OCI-LY1 (cell line): ENCODE data around the gene PARD3.

Experiments
- H2AFZ ChIP-seq: fragments of 200-600 bp; sonication (generic), shearing (Covaris generic); 2 replicates; pipeline ENCODE4 v1.6.0; 2014; ENCODE audit warnings: antibody characterized with exemption, mild to moderate bottlenecking, low read length
- H3F3A ChIP-seq: fragments of 200-600 bp; sonication (generic), shearing (Covaris generic); 2 replicates; pipeline ENCODE4 v1.6.0; 2014; ENCODE audit warnings: mild to moderate bottlenecking, antibody characterized with exemption, low read length, moderate library complexity; ENCODE audit not compliant: insufficient read depth
- H3K27ac ChIP-seq: fragments of 200-600 bp; sonication (generic); 2 replicates; pipeline ENCODE4 v1.5.1; 2014; ENCODE audit warnings: low read length, mixed run types, mild to moderate bottlenecking, low read depth; ENCODE audit not compliant: poor library complexity, severe bottlenecking
- H3K27me3 ChIP-seq: fragments of 200-600 bp; sonication (generic); 2 replicates; pipeline ENCODE4 v1.6.0; 2014; ENCODE audit warnings: antibody characterized with exemption, mild to moderate bottlenecking, low read length, moderate library complexity; ENCODE audit not compliant: insufficient read depth
- H3K36me3 ChIP-seq: fragments of 200-600 bp; sonication (generic); 2 replicates; pipeline ENCODE4 v1.6.1; 2014; ENCODE audit warnings: mild to moderate bottlenecking, antibody characterized with exemption, low read length, moderate library complexity, mixed read lengths; ENCODE audit not compliant: insufficient read depth
- H3K4me1 ChIP-seq: fragments of 200-600 bp; sonication (generic); 2 replicates; pipeline ENCODE4 v1.5.1; 2014; ENCODE audit warnings: mild to moderate bottlenecking, low read length, moderate library complexity; ENCODE audit not compliant: insufficient read depth, severe bottlenecking
- H3K4me2 ChIP-seq: fragments of 200-600 bp; sonication (generic), shearing (Covaris generic); 2 replicates; pipeline ENCODE4 v1.6.1; 2014; ENCODE audit warnings: low read length
- H3K4me3 ChIP-seq: fragments of 200-600 bp; sonication (generic); 2 replicates; pipeline ENCODE4 v1.5.1; 2014; ENCODE audit warnings: low read length, low read depth, mild to moderate bottlenecking, mixed read lengths; ENCODE audit not compliant: poor library complexity, severe bottlenecking
- H3K79me2 ChIP-seq: fragments of 200-600 bp; shearing (Covaris generic); 2 replicates; pipeline ENCODE4 v1.6.1; 2016; ENCODE audit warnings: mixed run types, low read length, mixed read lengths; ENCODE audit not compliant: insufficient read depth
- H3K9ac ChIP-seq: fragments of 200-600 bp; sonication (generic), shearing (Covaris generic); 2 replicates; pipeline ENCODE4 v1.6.1; 2014; ENCODE audit warnings: mild to moderate bottlenecking, low read length, mixed read lengths
- H3K9me2 ChIP-seq: fragments of 200-600 bp; sonication (generic), shearing (Covaris generic); 2 replicates; pipeline ENCODE4 v1.6.1; 2014; ENCODE audit warnings: low read depth, mild to moderate bottlenecking, low read length, mixed read lengths
- H3K9me3 ChIP-seq: fragments of 200-600 bp; shearing (Covaris generic); 2 replicates; pipeline ENCODE4 v1.6.1; 2014; ENCODE audit warnings: low read length, mixed read lengths
- H4K20me1 ChIP-seq: fragments of 200-600 bp; sonication (generic), shearing (Covaris generic); 2 replicates; pipeline ENCODE4 v1.6.0; 2016; ENCODE audit warnings: mild to moderate bottlenecking, low read length; ENCODE audit not compliant: insufficient read depth
- EZH2 ChIP-seq: fragments of 200-600 bp; sonication (generic), shearing (Covaris generic); IDR thresholded peaks from 2 replicates; pipeline ENCODE4 v1.8.0; 2017; ENCODE audit warnings: borderline replicate concordance, mixed run types, mild to moderate bottlenecking, antibody characterized with exemption, low read length, moderate library complexity, mixed read lengths
- TF ChIP-seq, protein P1 (sequence below): fragments of 200-600 bp; sonication (generic), shearing (Covaris generic); IDR thresholded peaks from 2 replicates; pipeline ENCODE4 v1.5.1; 2017; ENCODE audit warnings: mild to moderate bottlenecking, antibody characterized with exemption, low read length, moderate library complexity, mixed read lengths

Gene PARD3

DNA sequence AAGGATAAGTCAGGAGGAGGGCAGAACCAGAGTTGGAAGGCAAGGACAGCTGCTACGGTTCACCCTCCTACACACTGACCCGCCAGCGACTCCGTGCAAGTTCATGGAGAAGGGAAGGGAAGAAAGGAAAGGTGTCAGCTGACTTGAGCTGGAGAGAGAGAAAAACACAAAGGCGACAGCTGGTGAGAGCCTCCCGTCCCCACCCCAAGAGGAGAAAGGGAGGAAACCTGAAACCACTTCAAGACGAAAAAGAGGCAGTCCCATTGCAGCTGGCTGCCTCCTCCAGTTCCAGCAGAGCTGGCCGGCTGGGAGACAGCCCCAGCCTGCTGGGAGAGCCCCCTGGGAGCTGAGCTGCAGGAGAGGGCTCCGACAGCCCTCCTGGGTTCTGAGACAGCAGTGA is 75.2 kb downstream of the PARD3 start:
- Histone ChIP-seq H3K9ac (no peak overlapping the region), H3F3A (no peaks in the 10 kb centered on the region), H3K4me3 (no peak overlapping the region), H3K4me1 (no peaks in the 10 kb centered on the region), H3K27ac (no peak overlapping the region), H2AFZ (no peak overlapping the region), H4K20me1 (no peaks in the 10 kb centered on the region), H3K27me3 (no peaks in the 10 kb centered on the region), H3K79me2 (no peaks in the 10 kb centered on the region), H3K9me2 (no peaks in the 10 kb centered on the region), H3K4me2 (no peak overlapping the region), H3K36me3 (no peaks in the 10 kb centered on the region), H3K9me3 (no peaks in the 10 kb centered on the region)
- TF ChIP-seq, protein P1, sequence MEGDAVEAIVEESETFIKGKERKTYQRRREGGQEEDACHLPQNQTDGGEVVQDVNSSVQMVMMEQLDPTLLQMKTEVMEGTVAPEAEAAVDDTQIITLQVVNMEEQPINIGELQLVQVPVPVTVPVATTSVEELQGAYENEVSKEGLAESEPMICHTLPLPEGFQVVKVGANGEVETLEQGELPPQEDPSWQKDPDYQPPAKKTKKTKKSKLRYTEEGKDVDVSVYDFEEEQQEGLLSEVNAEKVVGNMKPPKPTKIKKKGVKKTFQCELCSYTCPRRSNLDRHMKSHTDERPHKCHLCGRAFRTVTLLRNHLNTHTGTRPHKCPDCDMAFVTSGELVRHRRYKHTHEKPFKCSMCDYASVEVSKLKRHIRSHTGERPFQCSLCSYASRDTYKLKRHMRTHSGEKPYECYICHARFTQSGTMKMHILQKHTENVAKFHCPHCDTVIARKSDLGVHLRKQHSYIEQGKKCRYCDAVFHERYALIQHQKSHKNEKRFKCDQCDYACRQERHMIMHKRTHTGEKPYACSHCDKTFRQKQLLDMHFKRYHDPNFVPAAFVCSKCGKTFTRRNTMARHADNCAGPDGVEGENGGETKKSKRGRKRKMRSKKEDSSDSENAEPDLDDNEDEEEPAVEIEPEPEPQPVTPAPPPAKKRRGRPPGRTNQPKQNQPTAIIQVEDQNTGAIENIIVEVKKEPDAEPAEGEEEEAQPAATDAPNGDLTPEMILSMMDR = no peak
- no peak for TF ChIP-seq EZH2

DNA sequence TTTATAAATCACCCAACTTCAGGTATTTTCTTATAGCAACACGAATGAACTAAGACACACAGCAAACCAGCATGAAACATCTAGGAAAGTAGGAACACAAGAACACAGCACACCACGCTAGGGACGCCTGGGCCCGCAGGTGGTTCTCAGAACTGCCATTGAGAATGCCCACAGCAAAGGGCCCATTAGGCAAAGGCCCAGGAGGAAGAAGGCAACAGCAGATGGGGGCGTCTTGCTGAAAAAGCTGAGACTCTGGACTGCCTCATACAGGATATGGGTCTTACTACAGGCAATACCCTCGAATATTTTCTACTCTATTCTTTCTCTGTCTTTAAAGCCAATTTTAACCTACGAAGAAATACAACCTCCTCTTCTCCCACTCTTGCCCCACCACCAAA is 77.3 kb downstream of the PARD3 start:
- Histone ChIP-seq H2AFZ (no peak overlapping the region), H3K27ac (no peak overlapping the region), H3K4me2 (no peak overlapping the region), H3K9ac (no peak overlapping the region), H3F3A (no peaks in the 10 kb centered on the region), H3K4me1 (no peaks in the 10 kb centered on the region), H3K79me2 (no peaks in the 10 kb centered on the region), H4K20me1 (no peaks in the 10 kb centered on the region), H3K27me3 (no peaks in the 10 kb centered on the region), H3K9me3 (no peaks in the 10 kb centered on the region), H3K4me3 (no peak overlapping the region), H3K9me2 (no peaks in the 10 kb centered on the region), H3K36me3 (no peaks in the 10 kb centered on the region)
- TF ChIP-seq EZH2 = no peak
- TF ChIP-seq, protein P1 = no peak

DNA sequence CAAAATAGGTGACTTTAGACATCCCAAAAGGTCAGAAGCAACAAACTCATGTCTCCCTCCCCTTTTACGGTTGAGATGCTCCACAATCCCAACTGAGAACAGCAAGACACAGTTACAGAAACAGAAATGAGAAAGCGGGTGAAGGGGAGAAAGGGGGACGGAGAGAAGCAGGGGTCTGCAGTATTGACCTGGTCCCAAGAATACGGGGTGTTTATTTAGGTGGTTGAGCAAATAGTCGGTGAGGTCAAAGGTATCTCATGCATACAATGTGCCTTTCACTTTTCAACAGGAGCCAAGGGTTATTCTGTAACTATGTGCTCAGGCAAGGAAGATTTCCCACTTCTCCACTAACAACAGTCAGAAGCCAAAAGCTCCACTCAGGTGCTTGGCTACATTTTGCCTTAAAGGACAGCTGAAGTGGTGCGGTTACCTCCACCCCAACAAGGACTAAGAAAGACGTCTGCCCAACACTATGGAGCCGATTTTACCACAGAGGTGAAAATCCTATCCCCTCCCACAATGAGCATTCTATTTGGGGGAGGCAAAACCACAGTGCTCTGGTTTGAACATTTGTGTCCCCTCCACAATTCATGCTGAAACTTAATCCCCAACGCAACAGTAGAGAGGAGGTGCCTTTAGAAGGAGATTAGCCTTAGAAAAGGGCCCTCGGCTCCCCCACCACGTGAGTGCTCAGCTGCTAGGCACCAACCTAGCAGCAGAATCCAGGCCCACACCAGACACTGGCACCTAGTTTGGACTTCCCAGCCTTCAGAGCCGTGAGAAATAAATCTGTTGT is 77.9 kb downstream of the PARD3 start:
- no peaks in the 10 kb centered on the region for H3K4me1 ChIP-seq
- H3K4me3 ChIP-seq = no peak overlapping the region
- no peak overlapping the region for H2AFZ ChIP-seq
- no peak overlapping the region for H3K27ac ChIP-seq
- no peaks in the 10 kb centered on the region for H3K36me3 ChIP-seq
- no peak for TF ChIP-seq EZH2
- TF ChIP-seq, protein P1 = no peak
- H3K9ac ChIP-seq = no peak overlapping the region
- no peaks in the 10 kb centered on the region for H4K20me1 ChIP-seq
- no peaks in the 10 kb centered on the region for H3K79me2 ChIP-seq
- no peak overlapping the region for H3K4me2 ChIP-seq
- H3K9me2 ChIP-seq = no peaks in the 10 kb centered on the region
- no peaks in the 10 kb centered on the region for H3K9me3 ChIP-seq
- no peaks in the 10 kb centered on the region for H3K27me3 ChIP-seq
- no peaks in the 10 kb centered on the region for H3F3A ChIP-seq
